GM12891 (cell line): Measurements from ENCODE around the gene LRRC4B.

ENCODE experiments used
- PAX5 ChIP-seq: IDR thresholded peaks from 2 replicates; pipeline ENCODE4 v1.6.1; 2011; ENCODE audit warnings: low read length, moderate library complexity, mild to moderate bottlenecking; ENCODE audit not compliant: insufficient read depth, severe bottlenecking
- POLR2A ChIP-seq: IDR thresholded peaks from 2 replicates; pipeline ENCODE4 v1.6.1; 2011; ENCODE audit warnings: low read depth, low read length, control low read depth
- POLR2AphosphoS5 ChIP-seq: IDR thresholded peaks from 2 replicates; pipeline ENCODE4 v1.6.1; 2011; ENCODE audit warnings: low read depth, low read length, control low read depth
- POU2F2 ChIP-seq: IDR thresholded peaks from 2 replicates; pipeline ENCODE4 v1.6.1; 2011; ENCODE audit warnings: low read depth, mild to moderate bottlenecking, control low read depth, low read length, moderate library complexity
- SPI1 ChIP-seq: IDR thresholded peaks from 2 replicates; pipeline ENCODE4 v1.6.1; 2011; ENCODE audit warnings: low read depth, low read length, control low read depth
- TAF1 ChIP-seq: IDR thresholded peaks from 2 replicates; pipeline ENCODE4 v1.6.1; 2011; ENCODE audit warnings: low read depth, low read length, control low read depth

DNA sequence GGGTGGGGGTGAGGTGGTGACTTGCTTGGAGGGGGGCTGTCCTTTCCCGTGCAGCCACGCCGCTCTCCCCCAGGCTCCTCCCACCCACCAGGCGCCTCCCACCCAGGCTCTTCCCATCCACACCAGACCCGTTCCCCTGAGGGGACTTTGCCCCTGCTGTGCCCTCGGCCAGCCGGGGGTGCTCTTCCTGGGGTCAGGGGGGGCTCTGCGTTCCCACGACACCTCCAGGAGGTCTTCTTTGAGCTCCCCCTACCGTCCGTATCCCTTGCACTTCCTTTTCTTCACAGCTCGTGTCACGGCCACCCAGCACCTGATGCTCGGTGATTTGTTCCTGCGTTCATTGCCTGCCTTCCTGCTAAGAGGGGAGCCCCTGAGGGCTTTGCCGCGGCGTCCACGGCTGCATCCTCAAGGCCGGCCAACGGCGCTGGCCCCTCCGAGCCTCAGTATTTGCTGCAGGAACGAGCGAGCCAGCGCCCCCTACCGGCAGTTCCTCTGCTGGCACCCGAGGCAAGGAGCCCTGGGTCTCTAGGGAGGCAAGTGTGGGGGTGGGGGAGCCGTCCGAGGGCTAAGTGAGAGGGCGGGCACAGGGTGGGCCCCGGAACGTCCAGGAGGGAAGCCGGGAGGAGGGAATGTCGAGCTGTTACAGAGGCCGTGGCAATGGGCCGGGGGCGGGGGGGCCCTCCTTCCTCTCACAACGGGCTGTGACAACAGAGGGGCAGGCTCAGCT lies 11.8 kb downstream of the LRRC4B start:
- TF ChIP-seq POU2F2 = no peak
- TF ChIP-seq POLR2A = no peak
- TF ChIP-seq TAF1 = no peak
- TF ChIP-seq POLR2AphosphoS5 = no peak
- peak; percentile 53 for TF ChIP-seq SPI1
- no peak for TF ChIP-seq PAX5
